ENCODE data around the gene ZSCAN12.
A peak's percentile ranks its signal among the peaks of the same experiment; 100 is the strongest.

- TF ChIP-seq, protein P1, sequence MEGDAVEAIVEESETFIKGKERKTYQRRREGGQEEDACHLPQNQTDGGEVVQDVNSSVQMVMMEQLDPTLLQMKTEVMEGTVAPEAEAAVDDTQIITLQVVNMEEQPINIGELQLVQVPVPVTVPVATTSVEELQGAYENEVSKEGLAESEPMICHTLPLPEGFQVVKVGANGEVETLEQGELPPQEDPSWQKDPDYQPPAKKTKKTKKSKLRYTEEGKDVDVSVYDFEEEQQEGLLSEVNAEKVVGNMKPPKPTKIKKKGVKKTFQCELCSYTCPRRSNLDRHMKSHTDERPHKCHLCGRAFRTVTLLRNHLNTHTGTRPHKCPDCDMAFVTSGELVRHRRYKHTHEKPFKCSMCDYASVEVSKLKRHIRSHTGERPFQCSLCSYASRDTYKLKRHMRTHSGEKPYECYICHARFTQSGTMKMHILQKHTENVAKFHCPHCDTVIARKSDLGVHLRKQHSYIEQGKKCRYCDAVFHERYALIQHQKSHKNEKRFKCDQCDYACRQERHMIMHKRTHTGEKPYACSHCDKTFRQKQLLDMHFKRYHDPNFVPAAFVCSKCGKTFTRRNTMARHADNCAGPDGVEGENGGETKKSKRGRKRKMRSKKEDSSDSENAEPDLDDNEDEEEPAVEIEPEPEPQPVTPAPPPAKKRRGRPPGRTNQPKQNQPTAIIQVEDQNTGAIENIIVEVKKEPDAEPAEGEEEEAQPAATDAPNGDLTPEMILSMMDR (IDR thresholded peaks at IDR 0.05) = peak; percentile 19 to 42 (median 37)
- TF ChIP-seq POLR2A (IDR thresholded peaks at IDR 0.05) = no peak
These were observed at the start of gene ZSCAN12 for GRCh38 chr6:28399350-28400121.

All from ovary (tissue), 3 donors.